ENCODE measurements around the gene POLE.

POLE gene

GRCh38 chr12:132624910-132625630 lies 62.1 kb downstream of the POLE start:
- no peak for FAIRE-seq

- no peak for FAIRE-seq
Observed at GRCh38 chr12:132624186-132624855, 62.8 kb downstream of the POLE start.

DNA sequence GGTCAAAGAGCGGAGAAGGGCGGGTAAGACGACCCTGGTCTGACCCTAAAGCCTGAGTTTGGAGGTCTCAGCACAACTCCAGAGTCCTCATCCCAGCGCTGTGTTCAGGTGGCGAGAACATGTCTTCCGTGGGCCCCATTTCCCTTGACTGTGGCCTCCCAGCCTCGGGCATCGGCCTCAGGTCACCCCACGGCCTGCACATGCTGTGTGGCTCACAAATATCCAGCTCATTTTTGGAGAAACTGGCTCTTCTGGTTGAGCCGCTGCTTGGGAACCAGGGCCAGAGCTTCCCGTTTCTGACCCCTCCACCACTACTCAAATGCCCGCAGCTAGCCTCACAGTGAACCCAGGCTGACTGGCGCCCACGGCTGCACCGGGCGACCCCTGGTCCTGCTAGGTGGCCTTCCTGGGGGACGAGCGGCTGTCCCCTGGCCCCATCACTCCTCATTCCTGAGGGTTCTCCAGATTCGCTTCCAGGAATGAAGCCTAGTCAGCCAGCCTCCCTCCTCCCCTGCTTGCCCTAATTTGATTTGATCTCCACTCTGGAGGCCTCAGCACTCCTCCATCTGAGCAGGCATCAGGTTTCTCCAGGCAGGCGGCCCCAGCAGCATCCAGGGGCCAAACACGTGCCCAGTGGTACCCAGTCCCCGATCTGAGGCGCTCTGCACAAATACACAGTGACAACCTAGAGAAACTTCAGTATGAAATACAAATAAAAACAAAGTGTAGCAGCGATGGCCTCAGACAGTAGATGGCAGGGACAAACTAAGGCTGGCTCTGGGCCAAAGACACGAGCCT lies 63.9 kb downstream of the POLE start:
- no peak for FAIRE-seq

- FAIRE-seq = no peak
Observed at GRCh38 chr12:132622437-132623071, 64.6 kb downstream of the POLE start.

GRCh38 chr12:132621657-132622435 lies 65.3 kb downstream of the POLE start:
- no peak for FAIRE-seq

DNA sequence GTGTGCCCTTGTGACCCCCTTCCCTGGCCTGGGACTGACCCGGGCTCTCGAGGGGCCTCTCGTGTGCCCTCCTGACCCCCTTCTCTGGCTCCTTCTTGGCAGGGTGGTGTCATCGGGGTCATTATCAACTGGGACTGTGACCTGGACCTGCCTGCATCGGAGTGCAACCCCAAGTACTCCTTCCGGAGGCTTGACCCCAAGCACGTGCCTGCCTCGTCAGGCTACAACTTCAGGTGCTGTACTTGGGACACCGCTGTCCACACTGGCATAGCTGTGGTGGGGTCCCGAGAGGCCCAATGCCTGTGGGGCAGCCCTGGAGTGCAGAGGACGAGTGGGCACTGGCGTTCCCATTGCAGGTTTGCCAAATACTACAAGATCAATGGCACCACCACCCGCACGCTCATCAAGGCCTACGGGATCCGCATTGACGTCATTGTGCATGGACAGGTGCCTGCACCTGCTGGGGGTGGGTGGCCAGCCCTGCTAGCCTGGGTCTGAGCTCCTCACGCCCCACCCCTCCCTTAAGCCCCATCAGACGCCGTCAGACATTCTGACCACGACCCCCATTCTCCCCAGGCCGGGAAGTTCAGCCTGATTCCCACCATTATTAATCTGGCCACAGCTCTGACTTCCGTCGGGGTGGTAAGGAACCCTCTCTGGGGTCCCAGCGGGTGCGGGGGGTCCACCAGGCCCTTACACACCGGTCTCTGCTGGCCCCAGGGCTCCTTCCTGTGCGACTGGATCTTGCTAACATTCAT lies 66.1 kb downstream of the POLE start:
- FAIRE-seq = no peak

GRCh38 chr12:132620113-132620898 lies 66.8 kb downstream of the POLE start:
- FAIRE-seq = no peak

GRCh38 chr12:132619386-132620112 lies 67.6 kb downstream of the POLE start:
- FAIRE-seq = no peak

DNA sequence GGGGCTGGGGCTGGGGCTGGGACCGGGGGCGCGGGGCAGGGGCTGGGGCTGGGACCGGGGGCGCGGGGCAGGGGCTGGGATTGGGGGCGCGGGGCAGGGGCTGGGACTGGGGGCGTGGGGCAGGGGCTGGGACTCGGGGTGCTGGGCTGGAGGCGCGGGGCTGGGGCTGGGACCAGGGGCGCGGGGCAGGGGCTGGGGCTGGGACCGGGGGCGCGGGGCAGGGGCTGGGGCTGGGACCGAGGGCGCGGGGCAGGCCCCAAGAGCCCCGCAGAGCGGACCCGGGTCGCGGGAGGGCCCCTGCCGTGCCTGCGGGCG lies 68.1 kb downstream of the POLE start:
- FAIRE-seq = no peak

- no peak for FAIRE-seq
Observed at GRCh38 chr12:132618683-132619043, 68.5 kb downstream of the POLE start, which contains the start of gene P2RX2. TSS of gene P2RX2 (plus strand) at chr12:132618776. CDS start at chr12:132618817, 41 bp downstream.

DNA sequence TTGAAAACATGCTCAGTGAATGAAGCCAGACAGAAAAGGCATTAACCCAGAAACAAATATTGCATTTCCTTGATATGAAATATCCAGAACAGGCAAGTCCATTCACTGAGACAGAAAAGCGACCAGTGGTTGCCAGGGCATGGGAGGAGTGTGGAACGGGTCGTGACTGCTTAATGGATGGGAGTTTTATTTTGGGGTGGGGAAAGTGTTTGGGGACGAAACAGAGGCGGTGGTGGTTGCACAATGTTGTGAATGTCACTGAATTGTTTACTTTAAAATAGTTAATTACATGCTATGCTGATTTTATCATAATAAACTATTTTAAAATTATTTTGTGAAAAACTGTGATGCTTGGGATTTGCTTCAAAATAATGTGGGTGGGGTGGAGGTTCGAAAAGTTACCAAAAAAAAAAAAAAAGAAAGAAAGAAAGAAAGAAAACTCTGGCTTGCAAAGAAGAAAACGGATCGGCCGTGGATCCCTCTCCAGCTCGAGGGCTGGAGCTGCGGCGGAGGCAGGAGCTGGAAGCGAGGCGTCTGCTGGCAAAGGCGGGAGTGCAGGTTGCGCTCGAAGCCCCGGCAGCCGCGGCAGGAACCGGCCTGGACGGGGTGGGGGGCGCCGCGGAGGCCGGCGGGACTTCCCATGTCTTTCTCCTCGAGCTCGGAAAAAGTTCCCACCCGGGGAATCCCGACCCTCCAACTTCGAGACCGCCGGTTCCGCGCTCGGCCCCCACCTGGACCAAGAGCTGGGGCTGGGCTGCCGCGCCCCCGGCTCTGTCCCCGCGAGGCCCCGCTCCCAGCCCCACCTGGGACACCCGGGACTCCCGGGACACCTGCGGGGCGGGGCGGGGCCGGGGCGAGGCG lies 69.1 kb downstream of the POLE start:
- FAIRE-seq = no peak

DNA sequence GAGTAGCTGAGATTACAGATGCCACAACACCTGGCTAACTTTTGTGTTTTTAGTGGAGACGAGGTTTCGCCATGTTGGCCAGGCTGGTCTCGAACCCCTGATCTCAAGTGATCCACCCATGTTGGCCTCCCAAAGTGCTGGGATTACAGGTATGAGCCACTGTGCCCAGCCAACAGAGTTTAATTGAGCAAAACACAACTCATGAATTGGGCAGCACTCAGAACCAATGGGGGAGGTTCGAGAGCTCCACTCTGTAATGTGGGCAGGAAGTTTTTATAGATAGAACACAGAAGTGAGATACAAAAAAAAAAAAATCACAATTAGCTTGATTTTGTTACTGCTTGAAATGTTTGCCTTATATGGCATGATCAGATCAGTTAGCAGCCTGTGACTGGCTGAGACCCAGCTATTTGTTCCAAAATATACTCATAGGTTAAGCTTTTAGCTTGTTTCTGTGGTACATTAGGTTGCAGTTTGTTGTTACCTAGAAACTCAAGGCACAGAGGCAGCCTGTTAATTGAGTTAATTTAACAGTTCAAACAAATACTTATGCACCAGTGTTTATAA lies 69.9 kb downstream of the POLE start:
- no peak for FAIRE-seq

GRCh38 chr12:132615579-132616038 lies 71.5 kb downstream of the POLE start:
- FAIRE-seq = no peak

DNA sequence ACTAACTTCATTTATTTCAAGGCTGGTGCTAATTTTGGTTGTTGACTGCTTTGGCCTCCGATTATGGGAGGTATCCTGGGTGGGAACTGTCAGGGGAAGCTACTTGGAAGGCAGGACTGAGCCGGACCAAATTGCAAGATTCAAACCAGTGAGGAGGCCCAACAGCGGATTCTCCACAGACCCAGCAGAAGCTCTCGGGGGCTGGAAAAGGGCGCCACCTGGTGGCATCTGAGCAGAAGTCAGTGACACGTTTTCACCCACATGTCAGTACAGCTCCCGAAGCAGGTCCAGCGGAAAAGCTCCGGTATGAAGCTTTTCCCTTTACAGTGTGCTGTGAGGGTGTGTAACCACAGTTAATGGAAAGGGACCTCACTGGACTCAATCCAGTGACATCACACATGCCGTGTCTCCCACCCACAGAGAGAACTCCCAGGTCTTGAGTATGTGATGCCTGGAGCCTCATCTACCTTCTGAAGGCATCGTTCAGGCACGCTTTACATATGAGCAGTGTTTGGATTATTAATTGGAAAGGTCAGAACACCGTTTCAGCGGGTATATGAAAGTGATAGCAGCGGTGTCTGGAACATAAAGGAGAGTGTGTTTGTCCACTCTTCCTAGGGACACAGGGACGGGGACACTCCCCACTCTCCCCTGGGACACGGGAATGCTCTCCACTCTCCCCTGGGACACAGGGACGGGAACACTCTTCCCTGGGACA lies 72.1 kb downstream of the POLE start:
- peak; percentile 84 for FAIRE-seq

DNA sequence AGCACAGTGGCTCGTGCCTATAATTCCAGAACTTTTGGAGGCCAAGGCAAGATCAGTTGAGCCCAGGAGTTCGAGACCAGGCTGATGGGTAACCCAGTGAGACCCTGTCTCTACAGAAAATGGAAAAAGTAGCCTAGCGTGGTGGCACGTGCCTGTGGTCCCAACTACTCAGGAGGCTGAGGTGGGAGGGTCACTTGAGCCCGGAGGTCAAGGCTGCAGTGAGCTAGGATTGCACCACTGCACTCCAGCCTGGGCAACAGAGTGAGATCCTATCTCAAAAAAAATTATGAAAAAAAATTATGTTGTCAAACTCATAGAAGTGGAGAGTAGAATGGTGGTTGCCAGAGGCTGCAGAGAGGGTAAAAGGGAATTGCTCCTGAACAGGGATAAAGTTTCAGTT lies 73.1 kb downstream of the POLE start:
- no peak for FAIRE-seq

DNA sequence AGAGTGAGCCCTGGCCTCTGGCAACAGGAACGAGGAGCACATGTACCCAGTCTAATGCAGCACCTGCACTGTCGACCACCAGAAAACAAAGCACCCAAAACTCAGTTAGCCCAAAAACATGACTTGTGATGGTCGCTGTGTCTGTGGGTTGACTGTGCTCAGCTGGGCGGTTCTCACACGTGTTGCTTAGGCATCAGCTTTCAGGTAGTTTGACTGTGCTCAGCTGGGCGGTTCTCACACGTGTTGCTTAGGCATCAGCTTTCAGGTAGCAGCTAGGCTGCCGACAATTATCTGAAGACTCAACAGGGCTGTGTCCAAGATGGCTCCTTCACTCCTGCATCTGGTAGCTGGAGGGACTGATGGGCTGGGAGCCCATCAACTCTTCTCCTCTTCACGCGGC lies 75.5 kb downstream of the POLE start:
- FAIRE-seq = no peak

DNA sequence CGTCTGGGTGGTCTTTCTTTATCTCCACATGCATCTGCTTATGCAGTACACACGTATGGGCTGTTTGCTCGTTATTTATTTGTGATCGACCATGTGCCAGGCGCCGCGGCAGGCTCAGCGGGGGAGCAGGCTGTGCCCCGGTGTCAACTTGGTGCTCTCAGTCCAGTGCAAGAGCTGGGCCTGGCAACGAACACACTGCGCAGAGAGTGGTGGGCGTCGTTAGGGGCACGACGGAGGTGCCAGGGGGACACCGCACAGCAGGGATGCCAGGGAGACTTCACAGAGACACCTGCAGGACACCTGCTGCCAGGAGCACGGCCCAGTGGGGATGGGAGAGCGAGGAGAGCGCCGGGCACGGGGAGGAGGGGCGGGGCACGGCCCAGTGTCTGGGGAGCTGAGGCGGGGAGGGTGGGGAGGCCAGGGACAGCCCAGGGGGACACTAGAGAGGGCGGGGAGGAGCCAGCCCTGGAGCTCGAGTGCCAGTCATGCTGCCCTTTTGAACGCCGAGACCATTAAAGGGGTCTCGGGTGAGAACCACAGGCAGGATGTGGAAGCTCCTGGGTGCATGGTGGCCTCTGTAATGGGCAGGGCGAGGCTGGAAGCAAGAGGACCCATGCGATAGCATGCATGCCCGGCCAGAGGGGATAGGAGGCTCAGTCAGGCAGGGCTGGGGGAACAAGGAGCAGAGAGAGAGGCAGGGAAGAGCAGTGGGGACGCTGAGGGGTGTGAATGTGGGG lies 76.1 kb downstream of the POLE start:
- no peak for FAIRE-seq
